Vagina (tissue), 2 donors: ENCODE data around the gene ADAM22.

Experiments
- POLR2A ChIP-seq, 2 donors: fragments of 450-650 bp; IDR thresholded peaks; one replicate each; pipeline ENCODE4 v1.6.1; 2017; ENCODE audit warnings: antibody characterized with exemption in 2 of 2, mild to moderate bottlenecking in 2 of 2, moderate library complexity in 2 of 2
- POLR2AphosphoS5 ChIP-seq, 2 donors: sonication (generic); formaldehyde crosslinking; IDR thresholded peaks; one replicate each; pipeline ENCODE4 v1.9.0; 2017; ENCODE audit warnings: antibody characterized with exemption in 2 of 2, mild to moderate bottlenecking in 2 of 2, low read depth in 1 of 2; ENCODE audit not compliant: insufficient read depth in 1 of 2

GRCh38 chr7:88218429-88218745 is 284.3 kb downstream of the ADAM22 start:
- no peak for TF ChIP-seq POLR2AphosphoS5 (IDR thresholded peaks at IDR 0.05; ENCODE audit: insufficient read depth in 1 of 2, low read depth in 1 of 2)
- no peak for TF ChIP-seq POLR2A (IDR thresholded peaks at IDR 0.05)
